Measurements from ENCODE around the gene PIGU. TPM values are rescaled to one million over a fixed set of nuclear protein-coding genes. Genes with fewer than 3 reads are reported as not detected.

Gene PIGU
- total and polyA plus RNA-seq, 2 of the 13 experiments (the other 11 are each of a cell fraction or from before 2014, with no cell fraction given), result 45.5 to 231 TPM

DNA sequence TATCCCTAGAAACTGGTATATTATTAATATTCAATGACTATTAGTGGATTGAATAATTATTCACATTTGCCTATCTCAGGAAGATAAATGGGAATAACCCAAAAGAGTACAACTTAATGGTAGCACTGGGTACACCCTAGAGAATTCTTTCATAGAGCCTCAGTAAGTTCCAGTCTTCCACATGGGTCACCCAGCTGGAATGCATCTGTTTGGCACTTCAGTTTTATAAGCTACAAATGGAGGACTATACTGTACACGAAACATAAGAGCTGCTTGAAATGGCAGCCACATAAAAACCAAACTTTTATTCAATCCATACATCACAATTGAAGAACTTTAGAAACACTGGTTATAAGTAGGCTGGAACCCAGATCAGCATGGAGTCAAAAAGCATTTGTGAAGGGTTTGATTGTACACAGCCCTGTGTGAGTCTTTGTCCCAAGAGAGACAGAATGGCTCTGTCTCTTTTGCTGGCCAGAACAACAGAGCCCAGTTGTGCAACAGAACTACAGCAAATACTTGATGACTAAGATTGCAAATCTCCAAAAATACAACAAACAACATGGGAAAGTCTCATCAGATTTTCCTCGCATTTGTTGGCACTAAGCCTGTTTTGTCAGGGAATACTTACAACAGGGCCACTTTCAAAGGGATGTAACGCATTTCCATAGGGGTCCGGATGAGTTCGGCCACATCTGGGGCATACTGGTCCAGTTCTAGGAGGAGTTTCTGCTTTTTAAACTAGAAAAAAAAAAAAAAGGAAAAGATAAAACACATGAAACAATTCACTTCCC lies 39.5 kb downstream of the PIGU start (continued):
- TF ChIP-seq, protein P1, sequence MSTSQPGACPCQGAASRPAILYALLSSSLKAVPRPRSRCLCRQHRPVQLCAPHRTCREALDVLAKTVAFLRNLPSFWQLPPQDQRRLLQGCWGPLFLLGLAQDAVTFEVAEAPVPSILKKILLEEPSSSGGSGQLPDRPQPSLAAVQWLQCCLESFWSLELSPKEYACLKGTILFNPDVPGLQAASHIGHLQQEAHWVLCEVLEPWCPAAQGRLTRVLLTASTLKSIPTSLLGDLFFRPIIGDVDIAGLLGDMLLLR (CRISPR knock-in tag; IDR thresholded peaks at IDR 0.05), result no peak
- no peak for TF ChIP-seq SP5 (CRISPR knock-in tag; IDR thresholded peaks at IDR 0.05; ENCODE audit: borderline replicate concordance, low read depth)
- TF ChIP-seq GZF1 (CRISPR knock-in tag; IDR thresholded peaks at IDR 0.05), result no peak
- no peak for TF ChIP-seq TAF1 (CRISPR knock-in tag; IDR thresholded peaks at IDR 0.05)
- no peak for TF ChIP-seq ZNF782 (CRISPR knock-in tag; IDR thresholded peaks at IDR 0.05; ENCODE audit: borderline replicate concordance)
- 0 out of 2 replicates have a peak, but pooled peaks have one; percentile 42 for TF ChIP-seq NFATC3 (CRISPR knock-in tag; IDR thresholded peaks at IDR 0.05)
- TF ChIP-seq ZC3H13 (CRISPR knock-in tag; IDR thresholded peaks at IDR 0.05), result no peak
- no peak for TF ChIP-seq SOX6 (IDR thresholded peaks at IDR 0.05)
- peak; percentile 89 for TF ChIP-seq SOX6 (CRISPR knock-in tag; IDR thresholded peaks at IDR 0.05)
- no peak for TF ChIP-seq CREB1 (IDR thresholded peaks at IDR 0.05)
- peak; percentile 60 for TF ChIP-seq CREB1 (CRISPR knock-in tag; IDR thresholded peaks at IDR 0.05)
- 0 out of 2 replicates have a peak, but pooled peaks have one; percentile 66 for TF ChIP-seq KDM4B (CRISPR knock-in tag; IDR thresholded peaks at IDR 0.05)
- no peak for TF ChIP-seq ERF (CRISPR knock-in tag; IDR thresholded peaks at IDR 0.05)
- TF ChIP-seq ZNF816 (CRISPR knock-in tag; IDR thresholded peaks at IDR 0.05; ENCODE audit: borderline replicate concordance), result no peak
- TF ChIP-seq HHEX (CRISPR knock-in tag; IDR thresholded peaks at IDR 0.05), result no peak
- peak; percentile 95; the same call in 1 of the 2 replicates for TF ChIP-seq SOX5 (CRISPR knock-in tag; IDR thresholded peaks at IDR 0.05; ENCODE audit: borderline replicate concordance)
- 0 out of 2 replicates have a peak, but pooled peaks have one; percentile 20 for TF ChIP-seq ARNT2 (CRISPR knock-in tag; IDR thresholded peaks at IDR 0.05; ENCODE audit: low read depth)
- peak; percentile 89 for TF ChIP-seq ARID5B (CRISPR knock-in tag; IDR thresholded peaks at IDR 0.05)
- TF ChIP-seq SAP130 (CRISPR knock-in tag; IDR thresholded peaks at IDR 0.05; ENCODE audit: low read depth), result peak; percentile 74
- no peak for TF ChIP-seq RBM39 (IDR thresholded peaks at IDR 0.05; ENCODE audit: low read depth, low read length, poor library complexity, severe bottlenecking)
- TF ChIP-seq EED (CRISPR knock-in tag; IDR thresholded peaks at IDR 0.05), result no peak
- no peak for TF ChIP-seq ZNF652 (CRISPR knock-in tag; IDR thresholded peaks at IDR 0.05; ENCODE audit: borderline replicate concordance, low read depth)
- TF ChIP-seq RNF219 (CRISPR knock-in tag; IDR thresholded peaks at IDR 0.05), result no peak
- no peak for TF ChIP-seq DBP (CRISPR knock-in tag; IDR thresholded peaks at IDR 0.05; ENCODE audit: not compliant biosample characterization)
- no peak for TF ChIP-seq MXD4 (CRISPR knock-in tag; IDR thresholded peaks at IDR 0.05)
